ENCODE measurements around the gene ATP6V1C2.

Gene ATP6V1C2

DNA sequence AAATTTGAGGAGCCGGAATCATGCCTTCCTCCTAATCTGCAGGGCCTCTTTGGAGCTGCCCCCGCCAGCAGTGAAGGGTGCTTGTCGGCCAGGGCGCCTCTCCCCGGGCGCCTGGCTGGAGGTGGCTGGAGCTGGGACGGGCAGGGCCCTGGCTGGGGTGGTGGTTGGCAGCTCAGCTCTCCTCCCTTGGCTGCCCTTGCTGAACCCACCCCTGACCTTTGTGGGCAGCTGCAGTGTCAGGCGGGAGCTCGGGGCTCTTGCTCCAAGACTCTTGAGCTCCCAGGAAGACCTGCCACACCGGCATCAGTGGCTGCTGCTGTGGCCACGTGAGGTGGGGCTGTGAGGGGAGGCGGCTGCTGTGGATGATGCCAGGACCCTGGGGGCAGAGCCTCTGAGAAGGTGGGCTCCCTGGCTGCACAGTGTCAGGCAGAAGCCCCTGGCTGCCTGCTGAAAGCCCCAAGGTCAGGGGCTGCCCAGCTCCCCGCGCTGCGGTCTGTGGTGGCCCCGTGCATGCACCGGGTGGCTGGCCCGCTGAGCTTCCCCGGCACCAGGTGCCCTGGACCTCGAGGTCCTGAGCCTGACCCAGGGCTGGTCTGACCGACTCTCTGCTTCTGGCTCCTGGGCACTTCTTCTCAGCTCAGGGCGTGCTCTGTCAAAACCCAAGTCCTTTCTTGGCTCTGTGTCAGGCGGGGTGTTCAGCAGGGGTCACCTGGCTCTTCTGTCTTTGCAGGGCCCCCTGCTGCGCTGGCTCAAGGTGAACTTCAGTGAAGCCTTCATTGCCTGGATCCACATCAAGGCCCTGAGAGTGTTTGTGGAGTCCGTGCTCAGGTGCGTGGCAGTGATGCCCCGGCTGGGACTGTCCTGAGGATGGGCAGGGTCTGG is 56.7 kb downstream of the ATP6V1C2 start:
- no peak overlapping the region for H3K18ac ChIP-seq (ENCODE audit: low read length)
- H3K9me3 ChIP-seq (ENCODE audit: insufficient read depth, low read depth, low read length), result no peaks in the 10 kb centered on the region
- peaks cover 15% of the 10 kb centered on the region for H3K79me1 ChIP-seq (ENCODE audit: low read length)
- no peak overlapping the region for H4K12ac ChIP-seq (ENCODE audit: low read depth, low read length)
- H4K8ac ChIP-seq (ENCODE audit: low read depth, low read length), result no peak overlapping the region
- no CpG with 5 or more reads among the region's 27 CpGs for WGBS (ENCODE audit: extremely low coverage, insufficient coverage, insufficient read length)
- no peak overlapping the region for H2BK5ac ChIP-seq (ENCODE audit: low read depth, low read length, poor library complexity)
- no peak overlapping the region for H4K91ac ChIP-seq (ENCODE audit: low read depth, low read length)
- no peak overlapping the region for H3K4me3 ChIP-seq (ENCODE audit: low read depth, low read length)
- H3K9ac ChIP-seq (ENCODE audit: low read length), result no peak overlapping the region
- H3K14ac ChIP-seq (ENCODE audit: low read length), result no peak overlapping the region
- H3K36me3 ChIP-seq (ENCODE audit: control insufficient read depth in 1 of 2, insufficient read depth in 2 of 2, low read length in 2 of 2), result peaks cover 51 to 60% of the 10 kb centered on the region in 2 experiments
- H2BK12ac ChIP-seq (ENCODE audit: low read length), result no peak overlapping the region
- no peak overlapping the region for H3K4me2 ChIP-seq (ENCODE audit: low read length)
- H2AK5ac ChIP-seq (ENCODE audit: low read length), result no peak overlapping the region
- no peak overlapping the region for H3K4ac ChIP-seq (ENCODE audit: low read depth, low read length)
- no peak overlapping the region for H2AFZ ChIP-seq (ENCODE audit: insufficient read depth, low read length, poor library complexity)
- H2BK120ac ChIP-seq (ENCODE audit: insufficient read depth, low read length, poor library complexity), result no peak overlapping the region
- peaks cover 19 to 24% of the 10 kb centered on the region in 2 experiments for H3K4me1 ChIP-seq (ENCODE audit: control insufficient read depth in 1 of 2, insufficient read depth in 2 of 2, low read length in 2 of 2)
- H3K27me3 ChIP-seq (ENCODE audit: insufficient read depth, low read length), result no peaks in the 10 kb centered on the region
- H3K23ac ChIP-seq (ENCODE audit: low read length), result no peak overlapping the region
- no peak for DNase-seq
- no peak overlapping the region for H3K27ac ChIP-seq (ENCODE audit: low read depth, low read length)
- H3K79me2 ChIP-seq (ENCODE audit: control insufficient read depth, insufficient read depth, low read length, poor library complexity), result peaks cover 2% of the 10 kb centered on the region

DNA sequence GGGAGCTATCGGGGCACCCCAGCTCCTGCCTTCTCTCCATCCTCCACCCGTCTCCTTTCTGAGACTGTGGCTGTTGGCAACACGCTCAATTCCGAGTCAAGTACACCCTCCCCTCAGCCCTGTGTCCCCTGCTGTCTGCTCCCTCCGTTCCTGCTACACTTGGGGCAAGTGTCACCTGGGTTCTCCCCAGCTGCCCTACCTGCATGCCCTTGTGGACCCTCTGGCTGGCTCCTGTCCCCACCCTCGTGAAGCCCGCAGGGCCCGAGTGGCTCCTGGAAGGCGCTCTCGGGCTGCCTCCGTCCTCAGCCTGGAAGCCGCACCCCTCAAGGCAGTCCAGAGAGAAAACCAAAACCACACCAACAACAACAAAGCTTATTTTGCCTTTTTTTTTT is 57.3 kb downstream of the ATP6V1C2 start:
- H3K79me2 ChIP-seq (ENCODE audit: control insufficient read depth, insufficient read depth, low read length, poor library complexity), result peaks cover 2% of the 10 kb centered on the region
- no peak overlapping the region for H4K8ac ChIP-seq (ENCODE audit: low read depth, low read length)
- H2BK5ac ChIP-seq (ENCODE audit: low read depth, low read length, poor library complexity), result no peak overlapping the region
- no peak overlapping the region for H4K91ac ChIP-seq (ENCODE audit: low read depth, low read length)
- no peak overlapping the region for H2AK5ac ChIP-seq (ENCODE audit: low read length)
- H2BK120ac ChIP-seq (ENCODE audit: insufficient read depth, low read length, poor library complexity), result no peak overlapping the region
- H3K36me3 ChIP-seq (ENCODE audit: control insufficient read depth in 1 of 2, insufficient read depth in 2 of 2, low read length in 2 of 2), result peaks cover 51 to 60% of the 10 kb centered on the region in 2 experiments
- H4K12ac ChIP-seq (ENCODE audit: low read depth, low read length), result no peak overlapping the region
- H3K23ac ChIP-seq (ENCODE audit: low read length), result no peak overlapping the region
- H3K18ac ChIP-seq (ENCODE audit: low read length), result no peak overlapping the region
- H3K4me1 ChIP-seq (ENCODE audit: control insufficient read depth in 1 of 2, insufficient read depth in 2 of 2, low read length in 2 of 2), result peaks cover 16 to 18% of the 10 kb centered on the region in 2 experiments
- H3K4me2 ChIP-seq (ENCODE audit: low read length), result no peak overlapping the region
- H3K4ac ChIP-seq (ENCODE audit: low read depth, low read length), result no peak overlapping the region
- H3K14ac ChIP-seq (ENCODE audit: low read length), result no peak overlapping the region
- H3K27ac ChIP-seq (ENCODE audit: low read depth, low read length), result no peak overlapping the region
- H3K9me3 ChIP-seq (ENCODE audit: insufficient read depth, low read depth, low read length), result no peaks in the 10 kb centered on the region
- no CpG with 5 or more reads among the region's 12 CpGs for WGBS (ENCODE audit: extremely low coverage, insufficient coverage, insufficient read length)
- no peak overlapping the region for H3K4me3 ChIP-seq (ENCODE audit: low read depth, low read length)
- H3K79me1 ChIP-seq (ENCODE audit: low read length), result peaks cover 13% of the 10 kb centered on the region
- H3K27me3 ChIP-seq (ENCODE audit: insufficient read depth, low read length), result no peaks in the 10 kb centered on the region
- H3K9ac ChIP-seq (ENCODE audit: low read length), result no peak overlapping the region
- H2AFZ ChIP-seq (ENCODE audit: insufficient read depth, low read length, poor library complexity), result no peak overlapping the region
- DNase-seq, result no peak
- no peak overlapping the region for H2BK12ac ChIP-seq (ENCODE audit: low read length)

DNA sequence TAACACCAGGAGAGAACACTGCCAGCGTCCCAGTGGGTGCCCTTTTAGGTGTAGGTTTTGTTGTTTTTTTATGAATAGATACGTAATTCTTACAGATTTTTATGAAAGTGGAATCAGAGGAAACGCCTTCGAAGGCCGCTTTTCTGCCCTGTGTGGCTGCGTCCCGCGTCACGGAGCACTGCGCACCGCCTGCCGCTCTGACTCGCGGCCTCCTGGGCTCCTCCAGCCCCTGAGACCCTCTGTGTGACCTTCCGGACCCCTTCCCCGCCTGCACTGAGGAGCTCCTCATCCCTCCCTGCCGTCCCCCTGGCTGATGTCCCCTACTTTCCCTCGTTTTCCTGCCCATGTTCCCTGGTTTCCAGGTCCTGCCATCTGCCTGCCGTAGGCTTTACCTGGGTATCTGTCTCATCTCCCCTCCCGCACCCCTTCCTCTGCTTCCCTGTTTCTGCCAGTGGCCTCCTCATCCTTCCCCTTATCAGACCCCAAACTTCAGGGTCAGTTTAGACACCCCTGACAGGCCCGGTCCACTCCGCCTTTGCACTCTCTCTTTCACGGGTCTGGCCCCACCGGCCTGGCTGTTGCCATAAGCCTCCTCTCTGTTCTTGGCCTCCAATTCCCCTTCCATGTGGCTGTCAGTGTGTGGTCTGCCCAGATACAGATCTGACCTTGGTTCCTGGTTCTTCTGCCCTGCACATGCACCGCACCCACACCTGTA is 58.5 kb downstream of the ATP6V1C2 start:
- H2AK5ac ChIP-seq (ENCODE audit: low read length), result no peak overlapping the region
- H3K27ac ChIP-seq (ENCODE audit: low read depth, low read length), result no peak overlapping the region
- no peaks in the 10 kb centered on the region for H3K79me2 ChIP-seq (ENCODE audit: control insufficient read depth, insufficient read depth, low read length, poor library complexity)
- no peak overlapping the region for H3K4ac ChIP-seq (ENCODE audit: low read depth, low read length)
- no peak overlapping the region for H2BK120ac ChIP-seq (ENCODE audit: insufficient read depth, low read length, poor library complexity)
- no peak for DNase-seq
- H4K12ac ChIP-seq (ENCODE audit: low read depth, low read length), result no peak overlapping the region
- no peak overlapping the region for H3K9ac ChIP-seq (ENCODE audit: low read length)
- no peak overlapping the region for H3K4me2 ChIP-seq (ENCODE audit: low read length)
- H3K9me3 ChIP-seq (ENCODE audit: insufficient read depth, low read depth, low read length), result no peaks in the 10 kb centered on the region
- H4K8ac ChIP-seq (ENCODE audit: low read depth, low read length), result no peak overlapping the region
- peaks cover 6 to 9% of the 10 kb centered on the region in 2 experiments for H3K4me1 ChIP-seq (ENCODE audit: control insufficient read depth in 1 of 2, insufficient read depth in 2 of 2, low read length in 2 of 2)
- no peak overlapping the region for H3K23ac ChIP-seq (ENCODE audit: low read length)
- no peak overlapping the region for H3K14ac ChIP-seq (ENCODE audit: low read length)
- no peak overlapping the region for H2BK5ac ChIP-seq (ENCODE audit: low read depth, low read length, poor library complexity)
- 100% methylated on average over 1 of the region's 25 CpGs for WGBS (ENCODE audit: extremely low coverage, insufficient coverage, insufficient read length)
- no peaks in the 10 kb centered on the region for H3K27me3 ChIP-seq (ENCODE audit: insufficient read depth, low read length)
- H3K36me3 ChIP-seq (ENCODE audit: control insufficient read depth in 1 of 2, insufficient read depth in 2 of 2, low read length in 2 of 2), result peaks cover 57 to 69% of the 10 kb centered on the region in 2 experiments
- H4K91ac ChIP-seq (ENCODE audit: low read depth, low read length), result no peak overlapping the region
- no peak overlapping the region for H2BK12ac ChIP-seq (ENCODE audit: low read length)
- peaks cover 6% of the 10 kb centered on the region for H3K79me1 ChIP-seq (ENCODE audit: low read length)
- no peak overlapping the region for H2AFZ ChIP-seq (ENCODE audit: insufficient read depth, low read length, poor library complexity)
- H3K18ac ChIP-seq (ENCODE audit: low read length), result peak overlapping the region; percentile 25
- no peak overlapping the region for H3K4me3 ChIP-seq (ENCODE audit: low read depth, low read length)

DNA sequence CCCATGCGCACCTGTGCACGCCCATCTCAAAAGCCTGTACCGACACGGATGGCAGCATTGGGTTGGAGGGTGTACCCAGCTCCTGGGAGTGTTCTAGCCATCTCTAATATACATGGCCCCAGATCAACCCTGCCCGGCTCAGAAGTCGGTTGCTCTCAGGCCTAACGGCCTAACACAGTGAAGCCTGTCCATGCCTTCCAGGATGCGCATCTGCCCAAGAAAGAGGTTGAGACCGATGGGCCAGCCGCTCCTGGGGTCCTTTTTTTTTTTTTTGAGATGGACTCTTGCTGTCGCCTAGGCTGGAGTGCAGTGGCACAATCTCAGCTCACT is 59.0 kb downstream of the ATP6V1C2 start:
- H4K8ac ChIP-seq (ENCODE audit: low read depth, low read length), result no peak overlapping the region
- H3K27ac ChIP-seq (ENCODE audit: low read depth, low read length), result no peak overlapping the region
- no CpG with 5 or more reads among the region's 11 CpGs for whole genome bisulfite sequencing (ENCODE audit: extremely low coverage, insufficient coverage, insufficient read length)

More for the DNA sequence above, 59.0 kb downstream of the ATP6V1C2 start:
- Histone ChIP-seq H3K79me2 (ENCODE audit: control insufficient read depth, insufficient read depth, low read length, poor library complexity) (no peaks in the 10 kb centered on the region), H2BK120ac (ENCODE audit: insufficient read depth, low read length, poor library complexity) (no peak overlapping the region), H3K9ac (ENCODE audit: low read length) (no peak overlapping the region), H2AK5ac (ENCODE audit: low read length) (no peak overlapping the region), H4K12ac (ENCODE audit: low read depth, low read length) (no peak overlapping the region), H3K4me2 (ENCODE audit: low read length) (no peak overlapping the region), H4K91ac (ENCODE audit: low read depth, low read length) (no peak overlapping the region), H3K79me1 (ENCODE audit: low read length) (peaks cover 3% of the 10 kb centered on the region), H3K9me3 (ENCODE audit: insufficient read depth, low read depth, low read length) (no peaks in the 10 kb centered on the region), H3K27me3 (ENCODE audit: insufficient read depth, low read length) (no peaks in the 10 kb centered on the region), H3K14ac (ENCODE audit: low read length) (no peak overlapping the region), H3K18ac (ENCODE audit: low read length) (no peak overlapping the region), H3K36me3 (ENCODE audit: control insufficient read depth in 1 of 2, insufficient read depth in 2 of 2, low read length in 2 of 2) (peaks cover 56 to 68% of the 10 kb centered on the region in 2 experiments), H2BK12ac (ENCODE audit: low read length) (no peak overlapping the region), H3K4me3 (ENCODE audit: low read depth, low read length) (no peak overlapping the region), H3K4me1 (ENCODE audit: control insufficient read depth in 1 of 2, insufficient read depth in 2 of 2, low read length in 2 of 2) (peaks cover under 1 to 3% of the 10 kb centered on the region in 2 experiments), H2BK5ac (ENCODE audit: low read depth, low read length, poor library complexity) (no peak overlapping the region), H3K23ac (ENCODE audit: low read length) (no peak overlapping the region), H3K4ac (ENCODE audit: low read depth, low read length) (no peak overlapping the region), H2AFZ (ENCODE audit: insufficient read depth, low read length, poor library complexity) (no peak overlapping the region)
- no peak for DNase-seq

Data from trophoblast cell (in vitro differentiated cells and primary cell).